ENCODE results near the gene GGT6.

GGT6 gene

GRCh38 chr17:4536742-4537411, 23.5 kb downstream of the GGT6 start:
- DNase-seq: no peak

GRCh38 chr17:4536259-4536741, 24.1 kb downstream of the GGT6 start:
- DNase-seq: no peak

GRCh38 chr17:4535667-4536258, 24.6 kb downstream of the GGT6 start:
- DNase-seq: no peak

GRCh38 chr17:4534928-4535666, 25.3 kb downstream of the GGT6 start:
- DNase-seq: no peak

GRCh38 chr17:4534515-4534914, 25.9 kb downstream of the GGT6 start:
- DNase-seq: no peak

GRCh38 chr17:4533523-4534504, 26.6 kb downstream of the GGT6 start:
- no peak for DNase-seq

- no peak for DNase-seq
Measured at GRCh38 chr17:4532860-4533522, 27.4 kb downstream of the GGT6 start.

GRCh38 chr17:4531988-4532736, 28.2 kb downstream of the GGT6 start:
- no peak for DNase-seq

- DNase-seq: no peak
Measured at GRCh38 chr17:4530799-4531730, 29.3 kb downstream of the GGT6 start.

GRCh38 chr17:4529533-4530152, 30.7 kb downstream of the GGT6 start:
- no peak for DNase-seq

- DNase-seq: no peak
Measured at GRCh38 chr17:4527566-4528125, 32.7 kb downstream of the GGT6 start.

- DNase-seq: no peak
Measured at GRCh38 chr17:4527134-4527533, 33.2 kb downstream of the GGT6 start.

GRCh38 chr17:4525691-4526397, 34.5 kb downstream of the GGT6 start:
- no peak for DNase-seq

- DNase-seq: no peak
Measured at GRCh38 chr17:4523946-4524345, 36.4 kb downstream of the GGT6 start.

- no peak for DNase-seq
Measured at GRCh38 chr17:4522661-4523060, 37.7 kb downstream of the GGT6 start.

- DNase-seq: no peak
Measured at GRCh38 chr17:4520894-4521600, 39.3 kb downstream of the GGT6 start.

- DNase-seq: no peak
Measured at GRCh38 chr17:4520060-4520893, 40.1 kb downstream of the GGT6 start.
